Measurements from ENCODE around the gene FASLG. TPM values are rescaled to one million over a fixed set of nuclear protein-coding genes. Genes with fewer than 3 reads are reported as not detected.

Gene FASLG
- total RNA-seq, 1 experiment from 2014 or later, result not detected

DNA sequence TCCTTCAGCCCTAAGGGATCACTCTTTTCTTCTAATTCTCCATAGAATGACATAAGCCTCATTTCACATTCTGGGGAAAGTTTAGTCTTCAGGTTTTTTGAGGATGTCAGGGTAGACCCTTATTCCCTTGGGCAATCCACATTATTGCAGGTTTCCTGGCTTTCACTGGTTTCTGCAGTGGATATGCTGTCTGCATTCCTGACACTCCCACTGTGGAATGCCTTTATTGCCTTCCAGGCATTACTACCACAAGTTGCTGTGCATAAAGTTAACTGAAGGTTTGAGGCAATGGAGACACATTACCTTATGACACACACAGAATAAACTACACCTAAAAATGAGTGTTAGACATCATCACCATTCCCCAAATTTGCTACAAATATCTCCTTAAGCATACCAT is 12.7 kb downstream of the FASLG start:
- ChIA-PET POLR2A (no interaction called here), CTCF (no interaction called here)
- H3K36me3 ChIP-seq (ENCODE audit: control insufficient read depth, insufficient read depth, low read length), result no peaks in the 10 kb centered on the region
- DNase-seq (ENCODE audit: low read depth, low spot score) (no peak), ATAC-seq (no peak)
- in situ Hi-C loops (cut with HindIII; ENCODE audit: low pct_unique_long_range_greater_than_20kb, low sequenced_read_pairs) (no loop called here), intact Hi-C loops (cut with micrococcal nuclease; ENCODE audit: unreplicated experiment) (no loop called here)
- no TSS peak for BruUV-seq (replicated peaks)
- H3K27me3 ChIP-seq (ENCODE audit: control insufficient read depth, insufficient read depth, low read length), result no peaks in the 10 kb centered on the region
- H3K4me1 ChIP-seq (ENCODE audit: control insufficient read depth, insufficient read depth, low read length), result no peaks in the 10 kb centered on the region
- no peaks in the 10 kb centered on the region for H3K9me3 ChIP-seq (ENCODE audit: control insufficient read depth, insufficient read depth, low read depth, low read length)
- no peak for TF ChIP-seq SIN3A (IDR thresholded peaks at IDR 0.05; ENCODE audit: borderline replicate concordance, insufficient read depth, low read depth, low read length)
- TF ChIP-seq, protein P1, sequence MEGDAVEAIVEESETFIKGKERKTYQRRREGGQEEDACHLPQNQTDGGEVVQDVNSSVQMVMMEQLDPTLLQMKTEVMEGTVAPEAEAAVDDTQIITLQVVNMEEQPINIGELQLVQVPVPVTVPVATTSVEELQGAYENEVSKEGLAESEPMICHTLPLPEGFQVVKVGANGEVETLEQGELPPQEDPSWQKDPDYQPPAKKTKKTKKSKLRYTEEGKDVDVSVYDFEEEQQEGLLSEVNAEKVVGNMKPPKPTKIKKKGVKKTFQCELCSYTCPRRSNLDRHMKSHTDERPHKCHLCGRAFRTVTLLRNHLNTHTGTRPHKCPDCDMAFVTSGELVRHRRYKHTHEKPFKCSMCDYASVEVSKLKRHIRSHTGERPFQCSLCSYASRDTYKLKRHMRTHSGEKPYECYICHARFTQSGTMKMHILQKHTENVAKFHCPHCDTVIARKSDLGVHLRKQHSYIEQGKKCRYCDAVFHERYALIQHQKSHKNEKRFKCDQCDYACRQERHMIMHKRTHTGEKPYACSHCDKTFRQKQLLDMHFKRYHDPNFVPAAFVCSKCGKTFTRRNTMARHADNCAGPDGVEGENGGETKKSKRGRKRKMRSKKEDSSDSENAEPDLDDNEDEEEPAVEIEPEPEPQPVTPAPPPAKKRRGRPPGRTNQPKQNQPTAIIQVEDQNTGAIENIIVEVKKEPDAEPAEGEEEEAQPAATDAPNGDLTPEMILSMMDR (IDR thresholded peaks at IDR 0.05), result no peak
- TF ChIP-seq POLR2AphosphoS5 (IDR thresholded peaks at IDR 0.05; ENCODE audit: low read depth, low read length), result no peak
- TF ChIP-seq, protein P2, sequence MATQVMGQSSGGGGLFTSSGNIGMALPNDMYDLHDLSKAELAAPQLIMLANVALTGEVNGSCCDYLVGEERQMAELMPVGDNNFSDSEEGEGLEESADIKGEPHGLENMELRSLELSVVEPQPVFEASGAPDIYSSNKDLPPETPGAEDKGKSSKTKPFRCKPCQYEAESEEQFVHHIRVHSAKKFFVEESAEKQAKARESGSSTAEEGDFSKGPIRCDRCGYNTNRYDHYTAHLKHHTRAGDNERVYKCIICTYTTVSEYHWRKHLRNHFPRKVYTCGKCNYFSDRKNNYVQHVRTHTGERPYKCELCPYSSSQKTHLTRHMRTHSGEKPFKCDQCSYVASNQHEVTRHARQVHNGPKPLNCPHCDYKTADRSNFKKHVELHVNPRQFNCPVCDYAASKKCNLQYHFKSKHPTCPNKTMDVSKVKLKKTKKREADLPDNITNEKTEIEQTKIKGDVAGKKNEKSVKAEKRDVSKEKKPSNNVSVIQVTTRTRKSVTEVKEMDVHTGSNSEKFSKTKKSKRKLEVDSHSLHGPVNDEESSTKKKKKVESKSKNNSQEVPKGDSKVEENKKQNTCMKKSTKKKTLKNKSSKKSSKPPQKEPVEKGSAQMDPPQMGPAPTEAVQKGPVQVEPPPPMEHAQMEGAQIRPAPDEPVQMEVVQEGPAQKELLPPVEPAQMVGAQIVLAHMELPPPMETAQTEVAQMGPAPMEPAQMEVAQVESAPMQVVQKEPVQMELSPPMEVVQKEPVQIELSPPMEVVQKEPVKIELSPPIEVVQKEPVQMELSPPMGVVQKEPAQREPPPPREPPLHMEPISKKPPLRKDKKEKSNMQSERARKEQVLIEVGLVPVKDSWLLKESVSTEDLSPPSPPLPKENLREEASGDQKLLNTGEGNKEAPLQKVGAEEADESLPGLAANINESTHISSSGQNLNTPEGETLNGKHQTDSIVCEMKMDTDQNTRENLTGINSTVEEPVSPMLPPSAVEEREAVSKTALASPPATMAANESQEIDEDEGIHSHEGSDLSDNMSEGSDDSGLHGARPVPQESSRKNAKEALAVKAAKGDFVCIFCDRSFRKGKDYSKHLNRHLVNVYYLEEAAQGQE (IDR thresholded peaks at IDR 0.05; ENCODE audit: insufficient read depth in 1 of 2, low read depth in 2 of 2, low read length in 1 of 2), result no peak
- TF ChIP-seq TCF7L2 (IDR thresholded peaks at IDR 0.05; ENCODE audit: low read depth, low read length), result no peak
- H3K4me3 ChIP-seq (ENCODE audit: low read depth in 2 of 2, low read length in 2 of 2), result no peak overlapping the region
- H3K27ac ChIP-seq (ENCODE audit: low read length), result no peak overlapping the region

DNA sequence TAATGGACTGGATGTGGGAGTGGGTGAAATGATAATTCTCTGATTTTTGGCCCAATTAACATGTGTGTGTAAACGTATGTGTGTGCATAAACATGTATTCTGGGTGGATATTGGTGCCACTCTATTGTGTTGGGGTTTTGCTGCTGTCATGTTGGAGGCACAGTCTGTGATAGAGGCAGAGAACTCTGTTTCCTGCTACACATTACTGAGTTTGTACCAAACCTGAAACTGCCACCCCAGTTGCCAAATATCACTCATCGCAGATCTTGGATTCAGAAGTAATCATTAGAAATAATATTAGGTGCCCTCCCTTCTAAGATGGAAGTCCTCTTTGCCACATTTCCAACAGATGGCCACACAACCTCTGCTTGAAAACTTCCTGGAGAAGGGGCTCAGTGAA is 13.8 kb downstream of the FASLG start:
- intact Hi-C loops (cut with micrococcal nuclease; ENCODE audit: unreplicated experiment), result no loop called here
- no TSS peak for BruUV-seq (replicated peaks)
- ChIA-PET POLR2A (no interaction called here), CTCF (no interaction called here)
- H3K27ac ChIP-seq (ENCODE audit: low read length), result no peak overlapping the region
- no peaks in the 10 kb centered on the region for H3K4me1 ChIP-seq (ENCODE audit: control insufficient read depth, insufficient read depth, low read length)
- in situ Hi-C loops (cut with HindIII; ENCODE audit: low pct_unique_long_range_greater_than_20kb, low sequenced_read_pairs), result no loop called here
- H3K9me3 ChIP-seq (ENCODE audit: control insufficient read depth, insufficient read depth, low read depth, low read length), result no peaks in the 10 kb centered on the region
- H3K36me3 ChIP-seq (ENCODE audit: control insufficient read depth, insufficient read depth, low read length), result no peaks in the 10 kb centered on the region
- TF ChIP-seq, protein P1 (IDR thresholded peaks at IDR 0.05), result no peak
- TF ChIP-seq SIN3A (IDR thresholded peaks at IDR 0.05; ENCODE audit: borderline replicate concordance, insufficient read depth, low read depth, low read length), result no peak
- H3K27me3 ChIP-seq (ENCODE audit: control insufficient read depth, insufficient read depth, low read length), result no peaks in the 10 kb centered on the region
- DNase-seq (ENCODE audit: low read depth, low spot score) (no peak), ATAC-seq (no peak)
- H3K4me3 ChIP-seq (ENCODE audit: low read depth in 2 of 2, low read length in 2 of 2), result no peak overlapping the region
